HepG2 (cell line): ENCODE measurements around the gene GRIN2D. TPM values are rescaled to one million over a fixed set of nuclear protein-coding genes. Genes with fewer than 3 reads are reported as not detected.

Source experiments
- ADNP ChIP-seq: sonication (generic); formaldehyde crosslinking; IDR thresholded peaks from 2 replicates; pipeline ENCODE4 v1.4.0; 2020; ENCODE audit warnings: missing genetic modification reagents
- NKX3-1 ChIP-seq: sonication (generic); formaldehyde crosslinking; IDR thresholded peaks from 2 replicates; pipeline ENCODE4 v1.5.0; 2020; ENCODE audit warnings: missing genetic modification reagents
- TFDP2 ChIP-seq: sonication (generic); formaldehyde crosslinking; IDR thresholded peaks from 2 replicates; pipeline ENCODE4 v1.4.0; 2020; ENCODE audit warnings: missing genetic modification reagents
- WIZ ChIP-seq: sonication (generic); formaldehyde crosslinking; IDR thresholded peaks from 2 replicates; pipeline ENCODE4 v1.5.1; 2020; ENCODE audit warnings: mild to moderate bottlenecking, missing genetic modification reagents
- ZFAT ChIP-seq: sonication (generic); formaldehyde crosslinking; conservative IDR thresholded peaks from 2 replicates; pipeline ENCODE4 v1.8.1; 2023; ENCODE audit warnings: missing genetic modification reagents, inconsistent platforms
- ZNF407 ChIP-seq: sonication (generic); formaldehyde crosslinking; IDR thresholded peaks from one replicate; pipeline ENCODE4 v1.5.1; 2020; ENCODE audit warnings: mild to moderate bottlenecking, missing genetic modification reagents; ENCODE audit errors: not compliant biosample characterization
- ZNF564 ChIP-seq: sonication (generic); formaldehyde crosslinking; IDR thresholded peaks from 2 replicates; pipeline ENCODE4 v1.8.1; 2023; ENCODE audit warnings: mild to moderate bottlenecking, missing genetic modification reagents
- polyA plus RNA-seq, 8 experiments: library from polyadenylated mRNA; depleted of rRNA in 3 of 8; stranded (reverse) in 7 of 8; unstranded in 1 of 8; fragments of >200 nt; fragmentation: Illumina TruSeq in 4 of 8; extraction: Trizol in 4 of 8; gene quantifications; 2 replicates each; pipeline versions ENCODE4 v1.2.1 to v1.2.3, GENCODE V29; 2011 to 2016; ENCODE audit warnings: low read depth in 4 of 8, missing spikeins in 1 of 8, mixed read lengths in 1 of 8; ENCODE audit not compliant: insufficient read depth in 1 of 8
- total RNA-seq, 5 experiments: library from RNA; depleted of rRNA; stranded (reverse); fragments of >200 nt; fragmentation: Illumina TruSeq; extraction: Trizol; gene quantifications; 2 replicates each; pipeline ENCODE4 v1.2.3, GENCODE V29; 2016; ENCODE audit warnings: low read depth in 1 of 5
- TF ChIP-seq, protein P1 (sequence below): sonication (generic); formaldehyde crosslinking; IDR thresholded peaks from 2 replicates; pipeline ENCODE4 v1.5.0; 2020; ENCODE audit warnings: missing genetic modification reagents
- TF ChIP-seq, protein P2 (sequence below): sonication (generic); formaldehyde crosslinking; IDR thresholded peaks from 2 replicates; pipeline ENCODE4 v1.4.0; 2020; ENCODE audit warnings: missing genetic modification reagents, borderline replicate concordance
- TF ChIP-seq, protein P3 (sequence below): sonication (generic); formaldehyde crosslinking; IDR thresholded peaks from 2 replicates; pipeline ENCODE4 v1.9.0; 2021; ENCODE audit warnings: missing genetic modification reagents, borderline replicate concordance
- TF ChIP-seq, protein P4 (sequence below): sonication (generic); formaldehyde crosslinking; IDR thresholded peaks from 2 replicates; pipeline ENCODE4 v1.8.1; 2022; ENCODE audit warnings: mild to moderate bottlenecking, missing genetic modification reagents

Gene GRIN2D
- total and polyA plus RNA-seq, 2 of the 13 experiments (the other 11 are each of a cell fraction or from before 2014, with no cell fraction given) = 0.02 to 0.13 TPM

DNA sequence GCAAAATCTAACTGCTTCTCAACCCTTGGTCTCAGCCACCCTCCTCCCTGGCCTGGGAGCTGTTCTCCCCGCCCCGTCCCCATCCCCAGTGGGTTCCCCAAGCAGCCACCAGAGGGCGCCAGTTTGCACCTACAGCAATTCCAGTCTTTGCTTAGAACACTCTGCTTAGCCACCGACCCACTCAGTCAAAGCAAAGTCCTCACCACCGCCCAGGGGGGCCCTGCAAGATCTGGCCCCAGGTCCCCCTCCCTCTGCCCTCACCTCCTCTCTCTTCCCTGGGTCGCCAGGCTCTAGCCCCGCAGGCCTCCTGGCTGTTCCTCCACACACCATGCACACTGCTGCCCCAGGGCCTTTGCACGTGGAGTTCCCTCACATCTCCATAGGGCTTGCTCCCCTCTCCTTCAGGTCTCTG, 42.1 kb upstream of the GRIN2D start (continued):
- TF ChIP-seq ZNF407 (CRISPR knock-in tag) = no peak
- TF ChIP-seq, protein P1, sequence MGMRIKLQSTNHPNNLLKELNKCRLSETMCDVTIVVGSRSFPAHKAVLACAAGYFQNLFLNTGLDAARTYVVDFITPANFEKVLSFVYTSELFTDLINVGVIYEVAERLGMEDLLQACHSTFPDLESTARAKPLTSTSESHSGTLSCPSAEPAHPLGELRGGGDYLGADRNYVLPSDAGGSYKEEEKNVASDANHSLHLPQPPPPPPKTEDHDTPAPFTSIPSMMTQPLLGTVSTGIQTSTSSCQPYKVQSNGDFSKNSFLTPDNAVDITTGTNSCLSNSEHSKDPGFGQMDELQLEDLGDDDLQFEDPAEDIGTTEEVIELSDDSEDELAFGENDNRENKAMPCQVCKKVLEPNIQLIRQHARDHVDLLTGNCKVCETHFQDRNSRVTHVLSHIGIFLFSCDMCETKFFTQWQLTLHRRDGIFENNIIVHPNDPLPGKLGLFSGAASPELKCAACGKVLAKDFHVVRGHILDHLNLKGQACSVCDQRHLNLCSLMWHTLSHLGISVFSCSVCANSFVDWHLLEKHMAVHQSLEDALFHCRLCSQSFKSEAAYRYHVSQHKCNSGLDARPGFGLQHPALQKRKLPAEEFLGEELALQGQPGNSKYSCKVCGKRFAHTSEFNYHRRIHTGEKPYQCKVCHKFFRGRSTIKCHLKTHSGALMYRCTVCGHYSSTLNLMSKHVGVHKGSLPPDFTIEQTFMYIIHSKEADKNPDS (CRISPR knock-in tag) = no peak
- TF ChIP-seq, protein P2, sequence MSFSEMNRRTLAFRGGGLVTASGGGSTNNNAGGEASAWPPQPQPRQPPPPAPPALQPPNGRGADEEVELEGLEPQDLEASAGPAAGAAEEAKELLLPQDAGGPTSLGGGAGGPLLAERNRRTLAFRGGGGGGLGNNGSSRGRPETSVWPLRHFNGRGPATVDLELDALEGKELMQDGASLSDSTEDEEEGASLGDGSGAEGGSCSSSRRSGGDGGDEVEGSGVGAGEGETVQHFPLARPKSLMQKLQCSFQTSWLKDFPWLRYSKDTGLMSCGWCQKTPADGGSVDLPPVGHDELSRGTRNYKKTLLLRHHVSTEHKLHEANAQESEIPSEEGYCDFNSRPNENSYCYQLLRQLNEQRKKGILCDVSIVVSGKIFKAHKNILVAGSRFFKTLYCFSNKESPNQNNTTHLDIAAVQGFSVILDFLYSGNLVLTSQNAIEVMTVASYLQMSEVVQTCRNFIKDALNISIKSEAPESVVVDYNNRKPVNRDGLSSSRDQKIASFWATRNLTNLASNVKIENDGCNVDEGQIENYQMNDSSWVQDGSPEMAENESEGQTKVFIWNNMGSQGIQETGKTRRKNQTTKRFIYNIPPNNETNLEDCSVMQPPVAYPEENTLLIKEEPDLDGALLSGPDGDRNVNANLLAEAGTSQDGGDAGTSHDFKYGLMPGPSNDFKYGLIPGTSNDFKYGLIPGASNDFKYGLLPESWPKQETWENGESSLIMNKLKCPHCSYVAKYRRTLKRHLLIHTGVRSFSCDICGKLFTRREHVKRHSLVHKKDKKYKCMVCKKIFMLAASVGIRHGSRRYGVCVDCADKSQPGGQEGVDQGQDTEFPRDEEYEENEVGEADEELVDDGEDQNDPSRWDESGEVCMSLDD (CRISPR knock-in tag) = no peak
- no peak for TF ChIP-seq ZFAT (CRISPR knock-in tag)
- TF ChIP-seq, protein P3, sequence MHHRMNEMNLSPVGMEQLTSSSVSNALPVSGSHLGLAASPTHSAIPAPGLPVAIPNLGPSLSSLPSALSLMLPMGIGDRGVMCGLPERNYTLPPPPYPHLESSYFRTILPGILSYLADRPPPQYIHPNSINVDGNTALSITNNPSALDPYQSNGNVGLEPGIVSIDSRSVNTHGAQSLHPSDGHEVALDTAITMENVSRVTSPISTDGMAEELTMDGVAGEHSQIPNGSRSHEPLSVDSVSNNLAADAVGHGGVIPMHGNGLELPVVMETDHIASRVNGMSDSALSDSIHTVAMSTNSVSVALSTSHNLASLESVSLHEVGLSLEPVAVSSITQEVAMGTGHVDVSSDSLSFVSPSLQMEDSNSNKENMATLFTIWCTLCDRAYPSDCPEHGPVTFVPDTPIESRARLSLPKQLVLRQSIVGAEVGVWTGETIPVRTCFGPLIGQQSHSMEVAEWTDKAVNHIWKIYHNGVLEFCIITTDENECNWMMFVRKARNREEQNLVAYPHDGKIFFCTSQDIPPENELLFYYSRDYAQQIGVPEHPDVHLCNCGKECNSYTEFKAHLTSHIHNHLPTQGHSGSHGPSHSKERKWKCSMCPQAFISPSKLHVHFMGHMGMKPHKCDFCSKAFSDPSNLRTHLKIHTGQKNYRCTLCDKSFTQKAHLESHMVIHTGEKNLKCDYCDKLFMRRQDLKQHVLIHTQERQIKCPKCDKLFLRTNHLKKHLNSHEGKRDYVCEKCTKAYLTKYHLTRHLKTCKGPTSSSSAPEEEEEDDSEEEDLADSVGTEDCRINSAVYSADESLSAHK = no peak
- TF ChIP-seq WIZ (CRISPR knock-in tag) = no peak
- TF ChIP-seq ZNF564 = no peak
- TF ChIP-seq ADNP (CRISPR knock-in tag) = peak; percentile 67; the same call in 1 of the 2 replicates
- TF ChIP-seq NKX3-1 (CRISPR knock-in tag) = no peak
- no peak for TF ChIP-seq TFDP2 (CRISPR knock-in tag)
- TF ChIP-seq, protein P4, sequence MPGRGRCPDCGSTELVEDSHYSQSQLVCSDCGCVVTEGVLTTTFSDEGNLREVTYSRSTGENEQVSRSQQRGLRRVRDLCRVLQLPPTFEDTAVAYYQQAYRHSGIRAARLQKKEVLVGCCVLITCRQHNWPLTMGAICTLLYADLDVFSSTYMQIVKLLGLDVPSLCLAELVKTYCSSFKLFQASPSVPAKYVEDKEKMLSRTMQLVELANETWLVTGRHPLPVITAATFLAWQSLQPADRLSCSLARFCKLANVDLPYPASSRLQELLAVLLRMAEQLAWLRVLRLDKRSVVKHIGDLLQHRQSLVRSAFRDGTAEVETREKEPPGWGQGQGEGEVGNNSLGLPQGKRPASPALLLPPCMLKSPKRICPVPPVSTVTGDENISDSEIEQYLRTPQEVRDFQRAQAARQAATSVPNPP = no peak
